Activated CD4-positive, alpha-beta memory T cell treated with anti-CD3 and anti-CD28 coated beads, Interleukin-2, amount 10 ng/mL, durations not matched to agents 7 days and 5 days (primary cell): ENCODE measurements around the gene FBXL20. TPM values are rescaled to one million over a fixed set of nuclear protein-coding genes. Genes with fewer than 3 reads are reported as not detected.
"Not testable (repeated sequence)": the region's sequence is repeated elsewhere in the genome, so short reads cannot be mapped to it uniquely, and the experiment has no call there.

Experiments used
- CTCF ChIA-PET: fragments of 350-600 bp; sonication (Branson Sonifier 250); formaldehyde crosslinking; loops from one replicate; lab custom pipeline; 2021; ENCODE audit warnings: antibody characterized with exemption, inconsistent platforms; lab: Charles Lee
- POLR2A ChIA-PET: fragments of 350-600 bp; sonication (Branson Sonifier 250); formaldehyde crosslinking; loops from one replicate; lab custom pipeline; 2021; ENCODE audit warnings: antibody characterized with exemption; lab: Charles Lee
- DNase-seq: peaks from one replicate; pipeline ENCODE4 v3.0.0-alpha.2; 2020
- H3K27ac Mint-ChIP-seq: one replicate; pipeline ENCODE4 v1.8.0; 2021; ENCODE audit warnings: mild to moderate bottlenecking, mixed read lengths
- H3K27me3 Mint-ChIP-seq: one replicate; pipeline ENCODE4 v1.8.0; 2021; ENCODE audit warnings: mixed read lengths
- H3K36me3 Mint-ChIP-seq: one replicate; pipeline ENCODE4 v1.8.0; 2021; ENCODE audit warnings: low read depth, mixed read lengths
- H3K4me1 Mint-ChIP-seq: one replicate; pipeline ENCODE4 v1.8.0; 2021; ENCODE audit warnings: mixed read lengths
- H3K4me3 Mint-ChIP-seq: one replicate; pipeline ENCODE4 v1.8.0; 2021; ENCODE audit warnings: mild to moderate bottlenecking, mixed read lengths
- H3K9me3 Mint-ChIP-seq: one replicate; pipeline ENCODE4 v1.8.0; 2021; ENCODE audit warnings: mixed read lengths
- total RNA-seq, 2 experiments: library from RNA; stranded (reverse); gene quantifications; one replicate each; pipeline ENCODE4 v1.2.3, GENCODE V29; 2021

The FBXL20 gene
- total RNA-seq, 2 experiments from 2014 or later: 17.5 to 18.4 TPM

DNA sequence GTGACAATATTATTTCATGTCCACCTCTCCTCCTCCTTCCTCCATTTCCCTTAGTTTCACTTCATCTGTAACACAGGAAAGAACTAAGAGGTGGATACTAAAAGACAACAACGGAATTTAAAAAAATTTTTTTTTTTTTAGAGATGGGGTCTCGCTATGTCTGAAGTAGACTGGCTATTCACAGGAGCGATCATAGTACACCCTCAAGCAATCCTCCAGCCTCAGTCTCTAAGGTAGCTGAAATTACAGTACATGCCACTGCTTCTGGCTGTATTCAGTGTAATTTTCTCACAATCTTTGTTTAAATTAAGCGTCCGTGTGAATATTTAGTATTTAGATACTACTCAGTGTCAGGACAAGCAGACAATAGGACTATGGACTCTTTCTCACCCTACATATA, 35.6 kb downstream of the FBXL20 start:
- DNase-seq: no peak
- Mint-ChIP-seq H3K27me3 (no peaks in the 10 kb centered on the region), H3K9me3 (no peaks in the 10 kb centered on the region), H3K4me1 (no peaks in the 10 kb centered on the region), H3K36me3 (no peaks in the 10 kb centered on the region), H3K27ac (no peak overlapping the region), H3K4me3 (no peak overlapping the region)
- ChIA-PET CTCF (no interaction called here), POLR2A (interaction anchor here (0.8 kb wide), 1 partner anchor 85 kb away, joined by 3 read pairs; no protein-coding TSS in a partner anchor)

DNA sequence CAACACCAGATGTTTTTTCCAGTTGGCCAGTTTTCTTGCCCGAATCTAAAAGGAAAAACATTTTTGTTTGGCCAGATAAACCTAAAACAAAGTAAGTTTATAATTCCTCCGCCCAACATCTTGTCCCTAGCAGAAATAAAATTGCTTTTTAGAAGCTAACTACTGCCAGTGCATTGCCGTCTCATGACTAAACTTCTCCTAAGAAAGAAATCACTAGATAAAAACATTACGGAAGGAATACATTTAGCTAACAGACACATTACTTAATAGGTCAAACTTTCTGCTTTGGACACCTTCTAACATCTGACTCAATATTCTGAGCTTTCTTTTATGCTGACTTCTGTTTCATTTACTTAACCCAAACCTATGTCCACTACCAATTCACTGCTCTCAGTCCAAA, 36.2 kb downstream of the FBXL20 start:
- CTCF ChIA-PET: no interaction called here
- Mint-ChIP-seq H3K4me3 (no peak overlapping the region), H3K27me3 (no peaks in the 10 kb centered on the region), H3K27ac (no peak overlapping the region), H3K9me3 (no peaks in the 10 kb centered on the region), H3K4me1 (no peaks in the 10 kb centered on the region), H3K36me3 (no peaks in the 10 kb centered on the region)
- no peak for DNase-seq
- POLR2A ChIA-PET: no interaction called here

DNA sequence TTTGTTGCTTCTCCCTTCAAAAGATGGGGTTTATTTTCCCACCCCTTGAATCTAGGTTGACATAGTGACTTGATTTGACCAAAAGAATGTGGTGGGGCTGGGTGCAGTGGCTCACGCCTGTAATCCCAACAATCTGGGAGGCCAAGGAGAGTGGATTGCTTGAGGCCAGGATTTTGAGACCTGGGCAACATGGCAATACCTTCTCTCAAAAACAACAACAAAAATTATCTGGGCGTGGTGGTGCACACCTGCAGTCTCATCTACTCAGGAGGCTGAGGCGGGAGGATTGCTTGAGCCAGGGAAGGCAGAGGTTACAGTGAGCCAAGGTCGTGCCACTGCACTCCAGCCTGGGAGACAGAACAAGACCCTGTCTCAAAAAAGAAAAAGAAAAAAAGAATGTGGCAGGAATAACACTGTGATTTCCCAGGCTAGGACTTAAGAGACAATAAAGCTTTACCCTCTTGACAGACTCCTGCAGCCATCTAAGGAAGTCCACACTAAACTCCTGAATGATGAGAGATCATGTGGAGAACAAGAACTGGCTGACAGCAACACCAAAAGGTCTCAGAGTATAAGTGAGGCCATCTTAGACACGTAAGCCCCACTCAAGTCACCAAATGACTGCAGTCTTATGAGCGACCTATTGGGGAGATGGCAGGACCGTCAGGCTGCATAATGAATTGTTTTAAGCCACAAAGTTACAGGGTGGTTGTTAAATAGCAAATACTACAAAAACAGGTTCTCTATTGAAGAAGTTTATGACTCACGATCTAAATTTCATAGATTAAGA, 37.0 kb downstream of the FBXL20 start:
- ChIA-PET CTCF (no interaction called here), POLR2A (no interaction called here)
- Mint-ChIP-seq H3K9me3 (no peaks in the 10 kb centered on the region), H3K4me1 (no peaks in the 10 kb centered on the region), H3K27me3 (no peaks in the 10 kb centered on the region), H3K27ac (no peak overlapping the region), H3K4me3 (no peak overlapping the region), H3K36me3 (no peaks in the 10 kb centered on the region)
- no peak for DNase-seq

DNA sequence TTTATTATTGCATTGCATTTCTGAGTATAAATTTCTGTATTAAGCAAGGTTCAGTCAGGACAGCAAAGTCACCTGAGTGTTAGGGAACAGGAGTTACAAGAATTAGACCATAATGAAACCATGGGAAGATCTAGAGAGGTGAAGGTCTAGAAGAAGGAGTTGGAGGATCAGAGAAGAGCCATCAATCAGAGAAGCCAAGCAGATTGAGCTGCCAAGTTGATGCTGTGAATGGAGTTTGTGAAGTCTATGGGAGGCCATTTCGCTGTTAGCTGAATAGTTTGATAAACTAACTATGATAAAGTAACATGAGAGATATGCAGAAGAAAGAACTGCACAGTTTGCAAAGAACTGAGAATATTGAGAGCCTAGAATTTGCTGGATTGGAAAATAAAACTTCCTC, 40.4 kb downstream of the FBXL20 start:
- no peak overlapping the region for H3K27ac Mint-ChIP-seq
- H3K4me1 Mint-ChIP-seq: no peaks in the 10 kb centered on the region
- no peaks in the 10 kb centered on the region for H3K36me3 Mint-ChIP-seq
- CTCF ChIA-PET: no interaction called here
- no peak for DNase-seq
- H3K4me3 Mint-ChIP-seq: no peak overlapping the region
- POLR2A ChIA-PET: no interaction called here
- no peaks in the 10 kb centered on the region for H3K27me3 Mint-ChIP-seq
- H3K9me3 Mint-ChIP-seq: no peaks in the 10 kb centered on the region

DNA sequence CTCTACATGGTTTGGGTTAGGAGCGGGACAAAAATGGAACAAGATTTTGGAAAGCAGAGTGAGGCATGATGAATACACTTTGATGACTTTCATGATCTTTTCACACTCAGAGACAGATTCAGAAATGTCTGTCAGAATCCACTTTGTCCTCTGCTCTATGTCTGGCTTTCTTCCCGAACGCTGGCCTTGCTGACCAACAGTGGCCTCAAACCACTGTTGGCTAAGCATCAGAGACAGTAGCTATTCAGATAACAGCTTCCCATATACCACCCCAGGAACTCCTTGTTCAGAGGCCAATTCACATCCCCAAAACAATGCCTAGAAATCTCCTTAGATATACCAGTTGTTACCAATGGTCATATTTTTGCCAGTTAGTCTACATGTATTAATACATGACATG, 40.9 kb downstream of the FBXL20 start:
- H3K9me3 Mint-ChIP-seq: no peaks in the 10 kb centered on the region
- H3K4me3 Mint-ChIP-seq: no peak overlapping the region
- no peaks in the 10 kb centered on the region for H3K36me3 Mint-ChIP-seq
- no peaks in the 10 kb centered on the region for H3K27me3 Mint-ChIP-seq
- ChIA-PET CTCF (no interaction called here), POLR2A (no interaction called here)
- no peaks in the 10 kb centered on the region for H3K4me1 Mint-ChIP-seq
- no peak overlapping the region for H3K27ac Mint-ChIP-seq
- DNase-seq: no peak

DNA sequence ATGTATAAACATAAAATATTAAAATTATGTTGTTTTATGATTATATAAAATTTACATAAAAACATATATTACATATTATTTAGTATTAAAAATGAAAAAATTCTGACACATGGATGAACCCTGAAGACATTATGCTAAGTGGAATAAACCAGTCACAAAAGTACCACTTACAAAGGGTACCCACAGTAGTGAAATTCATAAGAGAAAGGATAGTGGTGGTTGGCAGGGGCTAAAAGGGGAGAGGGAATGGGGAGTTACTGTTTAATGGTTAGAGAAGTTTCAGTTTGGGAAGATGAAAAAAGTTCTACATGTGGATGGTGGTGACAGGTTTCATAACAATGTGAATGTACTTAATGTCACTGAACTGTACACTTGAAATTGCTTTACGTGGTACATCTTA, 41.4 kb downstream of the FBXL20 start:
- H3K4me3 Mint-ChIP-seq: no peak overlapping the region

DNA sequence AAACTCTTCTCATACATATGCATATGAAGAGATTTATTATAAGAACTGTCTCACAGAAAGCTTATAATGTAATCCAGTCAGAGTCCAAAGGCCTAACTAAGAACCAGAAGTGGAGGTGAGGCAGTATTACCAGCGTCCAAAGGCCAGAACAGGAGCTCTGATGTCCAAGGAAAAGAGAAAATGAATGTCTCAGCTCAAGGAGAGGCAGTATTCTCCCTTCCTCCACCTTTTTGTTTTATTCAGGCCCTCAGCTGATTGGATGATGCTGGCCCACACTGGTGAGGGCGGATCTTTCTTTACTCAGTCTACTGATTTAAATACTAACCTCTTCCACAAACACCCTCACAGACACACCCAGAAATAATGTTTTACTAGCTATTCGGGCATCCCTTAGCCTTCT, 43.4 kb downstream of the FBXL20 start:
- H3K36me3 Mint-ChIP-seq: no peaks in the 10 kb centered on the region
- H3K9me3 Mint-ChIP-seq: no peaks in the 10 kb centered on the region
- DNase-seq: no peak
- no peaks in the 10 kb centered on the region for H3K27me3 Mint-ChIP-seq
- CTCF ChIA-PET: interaction anchor here (0.6 kb wide), 1 partner anchor 25 kb away, joined by 4 read pairs; no protein-coding TSS in a partner anchor
- H3K27ac Mint-ChIP-seq: no peak overlapping the region
- POLR2A ChIA-PET: no interaction called here
- H3K4me3 Mint-ChIP-seq: no peak overlapping the region
- no peaks in the 10 kb centered on the region for H3K4me1 Mint-ChIP-seq

More for the DNA sequence above, 41.4 kb downstream of the FBXL20 start:
- H3K36me3 Mint-ChIP-seq: no peaks in the 10 kb centered on the region
- no peak overlapping the region for H3K27ac Mint-ChIP-seq
- ChIA-PET POLR2A (no interaction called here), CTCF (no interaction called here)
- no peaks in the 10 kb centered on the region for H3K9me3 Mint-ChIP-seq
- no peak for DNase-seq
- no peaks in the 10 kb centered on the region for H3K27me3 Mint-ChIP-seq
- H3K4me1 Mint-ChIP-seq: no peaks in the 10 kb centered on the region

DNA sequence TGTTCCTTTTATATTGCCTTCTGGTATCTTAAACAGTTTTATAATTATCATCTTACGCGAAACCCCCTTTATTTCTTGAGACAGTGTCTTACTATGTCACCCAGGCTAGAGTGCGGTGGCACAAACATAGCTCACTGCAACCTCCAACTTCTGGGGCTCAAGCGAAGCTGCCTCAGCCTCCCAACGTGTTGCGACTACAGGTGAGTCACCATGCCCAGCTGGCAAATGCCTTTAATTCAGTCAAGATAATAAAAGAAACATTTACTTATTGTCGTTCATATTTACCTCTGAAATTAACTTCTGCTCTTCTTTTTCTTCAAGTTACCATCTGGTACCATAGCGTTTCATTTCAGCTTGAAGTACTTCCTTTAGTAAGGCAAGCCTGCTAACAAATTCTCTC, 43.9 kb downstream of the FBXL20 start:
- no peak overlapping the region for H3K27ac Mint-ChIP-seq
- POLR2A ChIA-PET: no interaction called here
- no peaks in the 10 kb centered on the region for H3K9me3 Mint-ChIP-seq
- H3K4me1 Mint-ChIP-seq: no peaks in the 10 kb centered on the region
- no peaks in the 10 kb centered on the region for H3K36me3 Mint-ChIP-seq
- H3K27me3 Mint-ChIP-seq: no peaks in the 10 kb centered on the region
- no peak overlapping the region for H3K4me3 Mint-ChIP-seq
- CTCF ChIA-PET: no interaction called here
- DNase-seq: no peak

DNA sequence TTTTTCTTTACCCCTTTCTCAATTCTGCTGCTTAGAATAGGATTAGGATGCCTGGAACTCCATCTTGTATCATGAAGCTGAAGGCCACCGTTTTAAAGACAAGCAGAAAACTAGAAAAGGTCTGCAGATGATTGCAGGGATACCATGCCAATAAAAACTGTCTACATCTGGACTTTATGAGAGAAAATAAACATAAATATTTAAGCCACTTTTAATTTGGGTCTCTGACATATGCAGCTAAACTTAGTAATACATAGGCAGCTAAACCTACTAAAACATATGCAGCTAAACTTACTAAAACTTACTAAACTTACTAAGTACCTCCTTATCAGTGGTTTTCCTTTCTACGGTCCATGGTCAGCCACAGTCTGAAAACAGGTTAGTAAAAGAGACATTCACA, 48.4 kb downstream of the FBXL20 start:
- ChIA-PET CTCF (interaction anchor here (0.6 kb wide), 1 partner anchor 692 kb away, joined by 3 read pairs; no protein-coding TSS in a partner anchor), POLR2A (no interaction called here)
- no peak for DNase-seq
- Mint-ChIP-seq H3K9me3 (no peaks in the 10 kb centered on the region), H3K27ac (no peak overlapping the region), H3K36me3 (no peaks in the 10 kb centered on the region), H3K4me1 (no peaks in the 10 kb centered on the region), H3K27me3 (no peaks in the 10 kb centered on the region), H3K4me3 (no peak overlapping the region)

DNA sequence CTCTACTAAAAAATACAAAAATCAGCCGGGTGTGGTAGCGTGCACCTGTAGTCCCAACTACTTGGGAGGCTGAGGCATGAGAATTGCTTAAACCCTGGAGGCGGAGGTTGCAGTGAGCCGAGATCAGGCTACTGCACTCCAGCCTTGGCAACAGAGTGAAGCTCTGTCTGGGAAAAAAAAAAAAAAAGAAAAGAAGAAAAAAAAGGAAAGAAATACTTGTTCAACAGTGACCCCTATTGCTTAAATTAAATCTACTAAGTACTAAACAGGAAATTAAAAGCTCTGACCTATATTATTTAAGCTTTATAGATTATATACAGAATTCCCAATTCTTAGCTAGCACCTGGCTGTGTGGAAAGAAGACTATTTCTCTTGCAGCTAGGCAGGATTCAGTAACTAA, 48.9 kb downstream of the FBXL20 start:
- Mint-ChIP-seq H3K27ac (no peak overlapping the region), H3K4me1 (no peaks in the 10 kb centered on the region), H3K4me3 (no peak overlapping the region), H3K36me3 (no peaks in the 10 kb centered on the region), H3K9me3 (no peaks in the 10 kb centered on the region), H3K27me3 (no peaks in the 10 kb centered on the region)
- POLR2A ChIA-PET: no interaction called here
- DNase-seq: no peak
- CTCF ChIA-PET: interaction anchor here (0.6 to 1.3 kb wide), 2 partner anchors 117 to 691 kb away, joined by 3 read pairs; no protein-coding TSS in a partner anchor

DNA sequence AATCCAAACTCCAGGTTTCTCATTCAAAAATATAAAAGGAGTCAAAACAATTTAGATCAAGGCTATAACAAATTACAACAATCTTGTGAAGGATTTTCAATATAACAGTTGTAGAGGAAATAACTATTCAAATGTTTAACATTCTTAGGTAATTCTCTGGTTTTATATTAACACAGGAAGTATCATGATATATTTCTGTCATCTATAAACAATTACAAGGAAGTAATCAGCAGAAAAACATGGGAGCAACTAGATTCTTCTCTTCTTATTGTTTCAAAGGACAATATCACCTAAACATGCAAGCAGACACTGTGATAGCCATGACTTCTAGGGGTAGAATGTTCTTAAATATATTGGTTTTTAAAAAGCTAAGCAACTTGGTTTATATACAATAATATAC, 49.9 kb downstream of the FBXL20 start:
- no peaks in the 10 kb centered on the region for H3K4me1 Mint-ChIP-seq
- POLR2A ChIA-PET: no interaction called here
- CTCF ChIA-PET: interaction anchor here (1.3 kb wide), 1 partner anchor 116 kb away, joined by 3 read pairs; no protein-coding TSS in a partner anchor
- DNase-seq: no peak
- H3K27me3 Mint-ChIP-seq: no peaks in the 10 kb centered on the region
- no peaks in the 10 kb centered on the region for H3K9me3 Mint-ChIP-seq
- H3K27ac Mint-ChIP-seq: no peak overlapping the region
- H3K4me3 Mint-ChIP-seq: no peak overlapping the region
- H3K36me3 Mint-ChIP-seq: no peaks in the 10 kb centered on the region

DNA sequence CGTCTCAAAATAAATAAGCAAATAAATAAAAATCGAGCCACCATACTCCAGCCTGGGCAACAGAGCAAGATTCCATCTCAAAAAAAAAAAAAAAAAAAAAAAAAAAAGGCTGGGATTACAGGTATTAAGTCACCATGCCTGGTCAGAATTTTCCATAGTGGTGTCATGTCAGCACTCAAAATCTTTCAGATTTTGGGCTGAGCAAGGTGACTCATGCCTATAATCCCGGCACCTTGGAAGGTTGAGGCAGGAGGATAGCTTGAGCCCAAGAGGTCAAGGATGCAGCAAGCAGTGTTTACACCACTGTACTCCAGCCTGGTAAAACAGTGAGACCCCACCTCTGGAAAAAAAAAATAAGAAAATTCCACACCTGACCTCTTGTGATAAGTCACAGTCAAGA, 52.2 kb downstream of the FBXL20 start:
- ChIA-PET POLR2A (no interaction called here), CTCF (no interaction called here)
- H3K9me3 Mint-ChIP-seq: no peaks in the 10 kb centered on the region
- H3K27me3 Mint-ChIP-seq: no peaks in the 10 kb centered on the region
- H3K4me3 Mint-ChIP-seq: no peak overlapping the region
- no peaks in the 10 kb centered on the region for H3K36me3 Mint-ChIP-seq
- no peaks in the 10 kb centered on the region for H3K4me1 Mint-ChIP-seq
- H3K27ac Mint-ChIP-seq: no peak overlapping the region
- DNase-seq: no peak

DNA sequence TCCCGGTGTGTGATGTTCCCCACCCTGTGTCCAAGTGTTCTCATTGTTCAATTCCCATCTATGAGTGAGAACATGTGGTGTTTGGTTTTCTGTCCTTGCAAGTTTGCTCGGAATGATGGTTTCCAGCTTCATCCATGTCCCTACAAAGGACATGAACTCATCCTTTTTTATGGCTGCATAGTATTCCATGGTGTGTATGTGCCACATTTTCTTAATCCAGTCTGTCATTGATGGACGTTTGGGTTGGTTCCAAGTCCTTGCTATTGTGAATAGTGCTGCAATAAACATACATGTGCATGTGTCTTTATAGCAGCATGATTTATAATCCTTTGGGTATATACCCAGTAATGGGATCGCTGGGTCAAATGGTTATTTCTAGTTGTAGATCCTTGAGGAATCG, 54.6 kb downstream of the FBXL20 start:
- H3K36me3 Mint-ChIP-seq, POLR2A ChIA-PET, H3K9me3 Mint-ChIP-seq, H3K4me3 Mint-ChIP-seq, DNase-seq, H3K27ac Mint-ChIP-seq, CTCF ChIA-PET, H3K27me3 Mint-ChIP-seq, H3K4me1 Mint-ChIP-seq: not testable (repeated sequence)

DNA sequence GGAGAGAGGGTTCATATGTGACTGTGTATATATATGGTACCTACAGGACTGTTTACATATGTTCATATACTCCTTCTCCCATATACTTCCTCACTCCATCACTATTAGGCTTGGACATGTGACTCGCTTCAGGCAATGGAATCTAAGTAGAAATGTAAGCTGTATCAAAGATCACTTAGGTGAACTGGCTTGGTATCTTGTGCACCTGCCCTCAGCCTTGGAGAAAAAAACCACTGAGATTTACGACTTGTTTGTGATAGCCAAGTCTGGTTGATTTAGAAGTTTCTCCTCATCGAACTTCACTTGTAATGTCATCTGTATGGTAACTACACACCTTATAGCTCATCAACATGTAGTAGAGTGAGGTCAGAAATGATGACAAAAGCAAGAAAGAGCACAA, 59.9 kb downstream of the FBXL20 start:
- H3K9me3 Mint-ChIP-seq: no peaks in the 10 kb centered on the region
- no peaks in the 10 kb centered on the region for H3K36me3 Mint-ChIP-seq
- no peak overlapping the region for H3K4me3 Mint-ChIP-seq
- DNase-seq: no peak
- no peaks in the 10 kb centered on the region for H3K27me3 Mint-ChIP-seq
- CTCF ChIA-PET: interaction anchor here (1.3 kb wide), 1 partner anchor 97 kb away, joined by 3 read pairs; no protein-coding TSS in a partner anchor
- no peak overlapping the region for H3K27ac Mint-ChIP-seq
- POLR2A ChIA-PET: no interaction called here
- no peaks in the 10 kb centered on the region for H3K4me1 Mint-ChIP-seq
